ENCODE measurements around the gene MYBPC2.

- TF ChIP-seq CTCF (IDR thresholded peaks at IDR 0.05) (no peak), ZFX (IDR thresholded peaks at IDR 0.05; ENCODE audit: borderline replicate concordance) (no peak)
Measured at GRCh38 chr19:50467566-50467965, 34.9 kb downstream of the MYBPC2 start.

Measured in 22Rv1 (cell line).